ENCODE data around the gene BAZ1A. TPM values are rescaled to one million over a fixed set of nuclear protein-coding genes. Genes with fewer than 3 reads are reported as not detected.

The BAZ1A gene
- 10 to 100 TPM; 27.6 to 44.3 (median 36.6) TPM for total RNA-seq

GRCh38 chr14:34875031-34875922 lies at the start of gene BAZ1A:
TSS of gene BAZ1A (minus strand) at chr14:34875360. CDS start at chr14:34874604, 756 bp downstream.
- peak; percentile 67 to 81 for ATAC-seq (ENCODE audit: low FRiP score in 2 of 2)
- Histone ChIP-seq H3K4me3 (peak within 1 kb of the TSS; percentile 84 to 93 (median 88)), H3K4me1 (peaks cover 11 to 16% (median 11%) of the 10 kb centered on the region in 4 donors), H3K36me3 (peaks cover 0 to 6% (median 0%) of the 10 kb centered on the region in 4 donors), H3K9me3 (no peaks in the 10 kb centered on the region), H3K27me3 (no peaks in the 10 kb centered on the region), H3K27ac (peak within 1 kb of the TSS; percentile 98 to 100 (median 100))
- DNase-seq, result peak; percentile 73 to 91
- TF ChIP-seq POLR2A (IDR thresholded peaks at IDR 0.05), result peak in 3 of 4 donors; percentile 51 to 96 (median 94)
- peak in 3 of 6 experiments; percentile 21 to 53 (median 40) for TF ChIP-seq CTCF (IDR thresholded peaks at IDR 0.05)
- TF ChIP-seq POLR2AphosphoS5 (IDR thresholded peaks at IDR 0.05), result peak; percentile 77 to 97
- TF ChIP-seq EP300 (IDR thresholded peaks at IDR 0.05), result no peak
- 1 to 2% methylated on average over 26 to 34 of the region's 46 CpGs for WGBS, 2 donors

- Histone ChIP-seq H3K27me3 (no peaks in the 10 kb centered on the region), H3K36me3 (no peaks in the 10 kb centered on the region), H3K4me1 (no peaks in the 10 kb centered on the region), H3K9me3 (no peaks in the 10 kb centered on the region), H3K4me3 (no peak overlapping the region), H3K27ac (no peak overlapping the region)
- WGBS, 2 donors, result 61 to 69% methylated on average over 6 of the region's 6 CpGs
- ATAC-seq (ENCODE audit: low FRiP score in 2 of 2) (no peak), DNase-seq (no peak)
- TF ChIP-seq EP300 (IDR thresholded peaks at IDR 0.05), result no peak
- no peak for TF ChIP-seq CTCF (IDR thresholded peaks at IDR 0.05)
- TF ChIP-seq POLR2A (IDR thresholded peaks at IDR 0.05), result no peak
- no peak for TF ChIP-seq POLR2AphosphoS5 (IDR thresholded peaks at IDR 0.05)
Measured at GRCh38 chr14:34920339-34920738, 45.2 kb upstream of the BAZ1A start.

GRCh38 chr14:34913619-34914018 lies 38.5 kb upstream of the BAZ1A start:
- TF ChIP-seq CTCF (IDR thresholded peaks at IDR 0.05) (no peak), POLR2AphosphoS5 (IDR thresholded peaks at IDR 0.05) (no peak), POLR2A (IDR thresholded peaks at IDR 0.05) (no peak), EP300 (IDR thresholded peaks at IDR 0.05) (no peak)
- no peaks in the 10 kb centered on the region for H3K36me3 ChIP-seq
- H3K9me3 ChIP-seq, result no peaks in the 10 kb centered on the region
- no peaks in the 10 kb centered on the region for H3K27me3 ChIP-seq
- no peak overlapping the region for H3K27ac ChIP-seq
- DNase-seq (no peak), ATAC-seq (ENCODE audit: low FRiP score in 2 of 2) (no peak)
- no peak overlapping the region for H3K4me3 ChIP-seq
- WGBS, 2 donors, result 94 to 97% methylated on average over 2 of the region's 2 CpGs
- no peaks in the 10 kb centered on the region for H3K4me1 ChIP-seq

- no peak overlapping the region for H3K4me3 ChIP-seq
- TF ChIP-seq EP300 (IDR thresholded peaks at IDR 0.05) (no peak), CTCF (IDR thresholded peaks at IDR 0.05) (no peak), POLR2AphosphoS5 (IDR thresholded peaks at IDR 0.05) (no peak), POLR2A (IDR thresholded peaks at IDR 0.05) (no peak)
- no peak overlapping the region for H3K27ac ChIP-seq
- no peak for ATAC-seq (ENCODE audit: low FRiP score in 2 of 2)
- no peaks in the 10 kb centered on the region for H3K4me1 ChIP-seq
- WGBS, 2 donors, result 78 to 83% methylated on average over 8 of the region's 8 CpGs
- no peaks in the 10 kb centered on the region for H3K9me3 ChIP-seq
- no peaks in the 10 kb centered on the region for H3K36me3 ChIP-seq
- no peaks in the 10 kb centered on the region for H3K27me3 ChIP-seq
- no peak for DNase-seq
Measured at GRCh38 chr14:34912966-34913365, 37.8 kb upstream of the BAZ1A start.

All from upper lobe of left lung (tissue), 6 donors.